Measurements from ENCODE around the gene TBX18. TPM values are rescaled to one million over a fixed set of nuclear protein-coding genes. Genes with fewer than 3 reads are reported as not detected.

Gene TBX18
- total RNA-seq, 1 donor from 2014 or later: 0.68 TPM

GRCh38 chr6:84667252-84668213 is 96.9 kb downstream of the TBX18 start:
- peak; percentile 76 for DNase-seq

- DNase-seq: no peak
Observed at GRCh38 chr6:84665401-84665800, 99.0 kb downstream of the TBX18 start.

- no peak for DNase-seq
Observed at GRCh38 chr6:84663866-84664265, 100.5 kb downstream of the TBX18 start.

GRCh38 chr6:84657486-84657885 is 106.9 kb downstream of the TBX18 start:
- DNase-seq: no peak

- no peak for DNase-seq
Observed at GRCh38 chr6:84657025-84657424, 107.4 kb downstream of the TBX18 start.

- no peak for DNase-seq
Observed at GRCh38 chr6:84653027-84653551, 111.3 kb downstream of the TBX18 start.

GRCh38 chr6:84652356-84653026 is 111.9 kb downstream of the TBX18 start:
- DNase-seq: peak; percentile 94

GRCh38 chr6:84651583-84651982 is 112.8 kb downstream of the TBX18 start:
- DNase-seq: peak; percentile 31

GRCh38 chr6:84648444-84648843 is 116.0 kb downstream of the TBX18 start:
- DNase-seq: no peak

GRCh38 chr6:84645563-84646266 is 118.7 kb downstream of the TBX18 start:
- DNase-seq: peak; percentile 74

GRCh38 chr6:84645000-84645399 is 119.4 kb downstream of the TBX18 start:
- peak; percentile 76 for DNase-seq

- peak; percentile 44 for DNase-seq
Observed at GRCh38 chr6:84643778-84644177, 120.6 kb downstream of the TBX18 start.

GRCh38 chr6:84641076-84641475 is 123.3 kb downstream of the TBX18 start:
- no peak for DNase-seq

GRCh38 chr6:84639396-84639795 is 125.0 kb downstream of the TBX18 start:
- no peak for DNase-seq

GRCh38 chr6:84638286-84638685 is 126.1 kb downstream of the TBX18 start:
- no peak for DNase-seq
